IMR-90 (cell line): ENCODE measurements around the gene SPRR4. TPM values are rescaled to one million over a fixed set of nuclear protein-coding genes. Genes with fewer than 3 reads are reported as not detected.

Source experiments
- ATAC-seq: fragments of 200-7000 bp; cut with Tn5 transposase; 2 replicates; pipeline ENCODE4 v1.9.1; 2020; ENCODE audit warnings: low read depth, mild to moderate bottlenecking, moderate library complexity
- BruUV-seq: library from RNA; stranded (reverse); fragments of 400-500 nt; replicated peaks from 2 replicates; lab custom pipeline; 2021; lab: Mats Ljungman, UMichigan
- CTCF ChIA-PET: fragments of 300-600 bp; formaldehyde crosslinking; extraction: SDS; loops from one replicate; lab custom pipeline; 2021; ENCODE audit warnings: antibody characterized with exemption; lab: Yijun Ruan, JAX
- POLR2A ChIA-PET: fragments of 300-600 bp; sonication (Branson Sonifier 250); formaldehyde crosslinking; loops from one replicate; lab custom pipeline; 2022; ENCODE audit warnings: antibody characterized with exemption; ENCODE audit not compliant: unreplicated experiment; lab: Charles Lee
- DNase-seq: peaks from one replicate; pipeline ENCODE4 v3.0.0; 2013
- H2AFZ ChIP-seq: replicated peaks from 2 replicates; pipeline ENCODE3; 2013; ENCODE audit warnings: low read length, mild to moderate bottlenecking; ENCODE audit not compliant: poor library complexity
- H2AK5ac ChIP-seq: 2 replicates; pipeline ENCODE4 v1.6.1; 2013; ENCODE audit warnings: low read depth, low read length, inconsistent platforms
- H2AK9ac ChIP-seq: replicated peaks from 2 replicates; pipeline ENCODE3; 2013; ENCODE audit warnings: mild to moderate bottlenecking, low read depth, low read length, moderate library complexity; ENCODE audit not compliant: poor library complexity
- H2BK120ac ChIP-seq: 2 replicates; pipeline ENCODE4 v1.6.1; 2013; ENCODE audit warnings: low read depth, low read length, inconsistent platforms
- H2BK15ac ChIP-seq: 3 replicates; pipeline ENCODE4 v1.6.1; 2013; ENCODE audit warnings: low read depth, low read length, inconsistent platforms
- H2BK20ac ChIP-seq: 2 replicates; pipeline ENCODE4 v1.6.1; 2013; ENCODE audit warnings: low read depth, mild to moderate bottlenecking, inconsistent platforms, low read length, moderate library complexity
- H2BK5ac ChIP-seq: 2 replicates; pipeline ENCODE4 v1.6.1; 2013; ENCODE audit warnings: mild to moderate bottlenecking, low read depth, low read length, inconsistent platforms; ENCODE audit not compliant: poor library complexity, severe bottlenecking
- H3K14ac ChIP-seq: replicated peaks from 2 replicates; pipeline ENCODE4 v1.6.1; 2013; ENCODE audit warnings: low read depth, low read length, inconsistent platforms
- H3K18ac ChIP-seq: 2 replicates; pipeline ENCODE4 v1.6.1; 2013; ENCODE audit warnings: low read depth, low read length, control low read depth
- H3K23ac ChIP-seq: 2 replicates; pipeline ENCODE4 v1.6.1; 2013; ENCODE audit warnings: low read depth, low read length, inconsistent platforms
- H3K27ac ChIP-seq: 2 replicates; pipeline ENCODE4 v1.5.1; 2013; ENCODE audit warnings: mild to moderate bottlenecking, control low read depth, low read length; ENCODE audit not compliant: insufficient read depth
- H3K27me3 ChIP-seq: 2 replicates; pipeline ENCODE4 v1.6.1; 2013; ENCODE audit warnings: low read length; ENCODE audit not compliant: control insufficient read depth, insufficient read depth
- H3K36me3 ChIP-seq: 2 replicates; pipeline ENCODE4 v1.6.1; 2013; ENCODE audit warnings: low read length, mixed read lengths; ENCODE audit not compliant: control insufficient read depth, insufficient read depth
- H3K4ac ChIP-seq: 2 replicates; pipeline ENCODE4 v1.6.1; 2013; ENCODE audit warnings: low read depth, low read length, inconsistent platforms
- H3K4me1 ChIP-seq: 2 replicates; pipeline ENCODE4 v1.6.1; 2013; ENCODE audit warnings: low read length, mixed read lengths; ENCODE audit not compliant: control insufficient read depth, insufficient read depth
- H3K4me2 ChIP-seq: 2 replicates; pipeline ENCODE4 v1.6.1; 2013; ENCODE audit warnings: low read depth, mild to moderate bottlenecking, control low read depth, low read length, moderate library complexity
- H3K4me3 ChIP-seq: 2 replicates; pipeline ENCODE4 v1.5.1; 2013; ENCODE audit warnings: low read depth, mild to moderate bottlenecking, control low read depth, low read length, moderate library complexity; ENCODE audit not compliant: insufficient read depth
- H3K56ac ChIP-seq: 2 replicates; pipeline ENCODE4 v1.6.1; 2013; ENCODE audit warnings: low read length, inconsistent platforms; ENCODE audit not compliant: insufficient read depth; ENCODE audit errors: extremely low read depth
- H3K79me1 ChIP-seq, 2 experiments: 2 replicates each; pipeline ENCODE4 v1.6.1; 2013; ENCODE audit warnings: low read length in 2 of 2, inconsistent platforms in 1 of 2, low read depth in 1 of 2
- H3K9ac ChIP-seq: 2 replicates; pipeline ENCODE4 v1.6.1; 2013; ENCODE audit warnings: low read depth, low read length, control low read depth
- H3K9me1 ChIP-seq: 2 replicates; pipeline ENCODE4 v1.6.1; 2013; ENCODE audit warnings: low read length, inconsistent platforms; ENCODE audit not compliant: insufficient read depth
- H3K9me3 ChIP-seq: 2 replicates; pipeline ENCODE4 v1.6.1; 2013; ENCODE audit warnings: low read length; ENCODE audit not compliant: control insufficient read depth, insufficient read depth
- H4K20me1 ChIP-seq: 2 replicates; pipeline ENCODE4 v1.6.1; 2013; ENCODE audit warnings: low read length, inconsistent platforms; ENCODE audit not compliant: insufficient read depth
- H4K5ac ChIP-seq: 2 replicates; pipeline ENCODE4 v1.6.1; 2013; ENCODE audit warnings: mild to moderate bottlenecking, low read depth, low read length, control low read depth
- H4K8ac ChIP-seq, 2 experiments: 2 replicates each; pipeline ENCODE4 v1.6.1; 2013; ENCODE audit warnings: low read depth in 2 of 2, low read length in 2 of 2, control low read depth in 1 of 2, inconsistent platforms in 1 of 2
- H4K91ac ChIP-seq: 2 replicates; pipeline ENCODE4 v1.6.1; 2013; ENCODE audit warnings: low read depth, low read length, inconsistent platforms; ENCODE audit not compliant: insufficient read depth
- BHLHE40 ChIP-seq: fragments of 150-350 bp; IDR thresholded peaks from 2 replicates; pipeline ENCODE4 v1.6.1; 2016; ENCODE audit warnings: mild to moderate bottlenecking, low read depth, low read length
- MAZ ChIP-seq: IDR thresholded peaks from 2 replicates; pipeline ENCODE4 v1.6.1; 2012; ENCODE audit warnings: low read depth, mild to moderate bottlenecking, low read length, improper control_type of control experiment, moderate library complexity, borderline replicate concordance
- MXI1 ChIP-seq: IDR thresholded peaks from 2 replicates; pipeline ENCODE4 v1.6.1; 2012; ENCODE audit warnings: low read depth, mild to moderate bottlenecking, low read length, moderate library complexity, borderline replicate concordance
- POLR2A ChIP-seq: IDR thresholded peaks from 2 replicates; pipeline ENCODE4 v1.6.1; 2012; ENCODE audit warnings: mild to moderate bottlenecking, low read depth, low read length
- dilution Hi-C: fragments of 300-500 bp; cut with HindIII; formaldehyde crosslinking; loops from one replicate; pipeline ENCODE4 v1.14.3; 2018; ENCODE audit warnings: low sequenced_read_pairs; ENCODE audit not compliant: unreplicated experiment
- in situ Hi-C: fragments of 300-500 bp; cut with MboI; formaldehyde crosslinking; loops from 3 replicates; pipeline ENCODE4 v1.14.3; 2019; ENCODE audit warnings: low sequenced_read_pairs, inconsistent platforms, mixed read lengths
- intact Hi-C: fragments of 100-400 bp; cut with micrococcal nuclease; formaldehyde crosslinking; loops from 2 replicates; pipeline ENCODE4 v1.10.0; 2022
- polyA plus RNA-seq, 3 experiments: library from polyadenylated mRNA; depleted of rRNA; stranded (reverse); fragments of >200 nt; gene quantifications; 2 replicates each; pipeline ENCODE4 v1.2.3, GENCODE V29; 2012; ENCODE audit warnings: low replicate concordance in 1 of 3
- total RNA-seq: library from RNA; depleted of rRNA; stranded (reverse); fragments of >200 nt; gene quantifications from 2 replicates; pipeline ENCODE4 v1.2.3, GENCODE V29; 2012

SPRR4 gene
- total and polyA plus RNA-seq, 2 of the 4 experiments (the other 2 are of a cell fraction), result not detected

- no peak overlapping the region for H4K8ac ChIP-seq
- H2BK5ac ChIP-seq, result no peak overlapping the region
- no peak overlapping the region for H3K4me2 ChIP-seq
- ChIA-PET POLR2A (no interaction called here), CTCF (no interaction called here)
- in situ Hi-C loops, result no loop called here
- dilution Hi-C loops, result no loop called here
- H3K9ac ChIP-seq, result no peak overlapping the region
- H2BK15ac ChIP-seq, result no peak overlapping the region
- intact Hi-C loops, result no loop called here
- no TSS peak for BruUV-seq
- H2AK5ac ChIP-seq, result no peak overlapping the region
- H2BK120ac ChIP-seq, result no peak overlapping the region
- H3K27me3 ChIP-seq, result no peaks in the 10 kb centered on the region
- no peak for TF ChIP-seq MXI1
- no peak for TF ChIP-seq BHLHE40
- no peak for TF ChIP-seq POLR2A
- no peak for TF ChIP-seq MAZ
- no peaks in the 10 kb centered on the region for H4K20me1 ChIP-seq
- H3K9me1 ChIP-seq, result no peaks in the 10 kb centered on the region
- no peaks in the 10 kb centered on the region for H3K4me1 ChIP-seq
- no peak for DNase-seq
- no peaks in the 10 kb centered on the region for H3K79me1 ChIP-seq
- H3K4me3 ChIP-seq, result no peak overlapping the region
- no peaks in the 10 kb centered on the region for H3K9me3 ChIP-seq
- no peak overlapping the region for H3K56ac ChIP-seq
- H4K5ac ChIP-seq, result no peak overlapping the region
- H2AFZ ChIP-seq, result no peak overlapping the region
- H3K36me3 ChIP-seq, result no peaks in the 10 kb centered on the region
- no peak overlapping the region for H3K4ac ChIP-seq
- H3K14ac ChIP-seq, result no peak overlapping the region
- no peak overlapping the region for H2BK20ac ChIP-seq
- H2AK9ac ChIP-seq, result no peak overlapping the region
- H4K91ac ChIP-seq, result no peak overlapping the region
- ATAC-seq, result no peak
- H3K23ac ChIP-seq, result no peak overlapping the region
- H3K27ac ChIP-seq, result no peak overlapping the region
- H3K18ac ChIP-seq, result no peak overlapping the region
Measured at GRCh38 chr1:152977614-152978013, 7.2 kb downstream of the SPRR4 start.
